Activated T-cell treated with anti-CD3 and anti-CD28 coated beads for 4 hours (primary cell): ENCODE measurements around the gene ZNF521.

Source experiments
- DNase-seq: peaks from one replicate; pipeline ENCODE4 v3.0.0-alpha.2; 2020

ZNF521 gene

DNA sequence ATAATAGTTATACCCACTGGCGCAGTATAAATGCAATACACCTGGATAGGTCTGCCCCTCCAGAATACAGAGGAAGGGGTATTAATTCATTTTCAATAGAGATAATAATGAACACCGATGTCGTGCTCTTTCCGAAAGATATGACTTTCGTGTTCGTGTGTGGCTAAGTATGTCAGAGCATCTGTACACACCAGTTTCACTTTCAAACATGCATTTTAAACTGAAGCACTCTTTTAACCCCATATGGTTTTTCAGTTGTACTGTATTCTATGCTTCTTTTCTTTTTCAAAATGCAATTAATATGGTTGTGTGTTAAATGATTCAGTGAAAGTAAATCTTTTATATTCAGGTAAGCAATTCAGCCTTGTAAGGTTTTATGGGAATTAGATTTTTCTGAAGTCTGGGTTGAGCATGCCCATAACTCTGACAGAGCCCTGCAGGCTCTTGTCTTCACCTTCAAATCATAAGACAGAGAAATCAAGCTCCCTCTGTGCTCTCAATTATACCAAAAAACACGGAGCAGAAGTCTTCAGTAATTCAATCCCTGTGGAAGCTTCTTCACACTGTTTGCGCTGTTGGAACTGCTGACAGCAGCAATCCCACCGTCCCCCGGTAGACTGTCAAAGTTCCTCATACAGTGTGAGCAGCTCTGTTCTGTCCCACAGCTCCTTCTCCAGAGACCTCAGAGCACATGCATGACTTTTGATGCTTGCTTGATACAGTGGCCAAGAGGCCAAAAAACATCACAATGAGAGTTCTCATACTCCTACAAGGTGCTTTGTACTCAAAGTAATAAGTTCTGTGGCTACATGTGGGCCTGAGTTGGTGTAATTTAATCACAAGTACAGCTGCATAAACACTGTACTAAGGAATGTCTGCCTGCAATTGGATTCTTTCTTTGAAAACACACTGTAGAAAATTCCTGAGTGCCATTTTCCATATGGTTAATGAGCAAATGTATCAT is 186.8 kb downstream of the ZNF521 start:
- DNase-seq, result no peak

DNA sequence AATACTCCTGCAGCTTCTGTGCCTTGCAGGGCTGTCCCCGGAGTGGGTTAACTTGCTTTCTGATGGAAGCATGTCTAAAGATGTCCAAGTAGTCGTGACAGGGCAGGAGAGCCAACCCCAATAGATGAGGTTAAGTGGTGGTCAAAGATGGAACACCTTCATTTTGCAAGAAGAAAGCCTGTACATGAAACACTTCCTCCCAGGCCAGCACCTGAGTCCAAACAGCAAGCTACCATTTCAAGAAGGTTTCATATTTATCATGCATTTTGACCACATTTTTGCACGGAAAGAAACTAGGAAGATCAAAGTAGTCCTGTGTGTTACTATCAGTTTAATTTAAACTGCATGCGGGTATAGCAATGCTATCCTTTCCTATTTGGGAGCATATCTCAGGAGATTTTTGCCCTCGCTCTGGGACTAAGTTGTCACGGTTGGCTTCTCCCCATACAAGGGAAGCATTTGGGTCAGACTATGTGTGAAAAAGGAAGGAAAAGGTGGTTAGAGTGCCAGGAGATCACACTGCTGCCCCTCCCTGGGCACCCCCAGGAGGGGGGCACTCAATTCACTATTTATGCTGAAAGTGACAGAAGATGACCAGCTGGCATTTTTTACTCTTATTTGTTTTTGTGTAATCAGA is 187.6 kb downstream of the ZNF521 start:
- DNase-seq, result no peak

DNA sequence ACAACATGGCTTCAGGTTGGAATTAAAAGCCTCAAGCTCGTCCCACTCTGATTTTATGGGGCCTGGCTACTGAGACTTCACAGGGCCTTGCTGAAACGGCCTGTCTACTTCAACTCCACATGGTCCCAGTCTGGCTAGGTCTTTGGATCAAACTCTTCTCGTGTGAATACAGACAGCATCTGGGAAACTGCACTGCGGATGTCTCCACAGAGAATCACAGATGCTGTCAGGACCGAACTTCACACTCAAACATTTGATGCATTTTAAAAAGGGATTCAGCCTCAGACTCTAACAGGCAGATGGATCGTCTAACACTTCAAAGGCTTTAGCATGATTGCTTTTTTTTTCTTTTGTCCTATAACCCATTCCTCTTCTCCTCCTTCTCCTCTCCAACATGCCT is 198.5 kb downstream of the ZNF521 start:
- no peak for DNase-seq

DNA sequence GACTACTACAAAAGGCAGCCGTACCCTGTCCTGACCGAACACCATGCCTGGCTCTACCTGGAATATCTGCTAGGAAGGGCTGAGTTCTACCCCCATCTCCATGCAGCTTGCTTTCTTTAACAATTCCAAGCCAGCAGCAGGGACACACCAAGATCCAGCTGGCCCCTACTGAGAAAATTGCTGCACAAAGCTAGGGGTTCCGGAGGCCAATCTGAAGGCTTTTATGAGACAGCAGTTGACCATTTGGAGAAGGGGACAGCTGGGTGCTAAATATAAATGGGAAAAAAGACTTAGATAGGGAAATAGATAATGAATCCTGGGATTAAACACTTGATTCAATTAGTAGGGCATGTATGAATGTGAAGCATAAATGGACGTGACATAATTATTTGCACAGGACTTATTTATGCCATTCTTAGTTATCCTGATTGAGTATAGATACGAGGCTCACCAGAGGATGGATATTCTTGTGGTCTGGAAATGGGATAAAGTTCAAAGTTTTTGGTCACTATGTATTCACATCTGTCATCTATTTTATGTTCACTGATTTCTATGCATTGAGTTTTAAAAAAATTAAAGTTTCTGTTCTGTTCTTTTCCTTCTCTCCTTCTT is 204.0 kb downstream of the ZNF521 start:
- DNase-seq, result no peak

DNA sequence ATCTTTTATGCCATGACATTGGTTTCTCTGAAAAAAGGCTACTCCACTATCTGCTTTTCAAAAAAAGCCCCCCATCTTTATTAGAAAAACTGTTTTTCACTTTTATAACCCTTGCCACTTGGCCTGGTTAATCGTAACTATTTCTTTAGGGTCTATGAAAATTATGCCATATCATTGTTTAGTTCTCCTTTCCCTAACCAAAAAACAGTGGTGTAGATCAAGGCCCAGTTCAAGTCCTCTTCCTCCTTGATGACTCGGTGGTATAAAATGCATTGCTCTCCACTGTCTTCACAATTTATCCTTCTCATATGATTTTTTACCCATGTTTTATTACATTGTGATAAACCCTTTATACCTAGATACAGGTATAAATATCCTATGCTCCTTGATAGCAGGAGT is 205.5 kb downstream of the ZNF521 start:
- no peak for DNase-seq

DNA sequence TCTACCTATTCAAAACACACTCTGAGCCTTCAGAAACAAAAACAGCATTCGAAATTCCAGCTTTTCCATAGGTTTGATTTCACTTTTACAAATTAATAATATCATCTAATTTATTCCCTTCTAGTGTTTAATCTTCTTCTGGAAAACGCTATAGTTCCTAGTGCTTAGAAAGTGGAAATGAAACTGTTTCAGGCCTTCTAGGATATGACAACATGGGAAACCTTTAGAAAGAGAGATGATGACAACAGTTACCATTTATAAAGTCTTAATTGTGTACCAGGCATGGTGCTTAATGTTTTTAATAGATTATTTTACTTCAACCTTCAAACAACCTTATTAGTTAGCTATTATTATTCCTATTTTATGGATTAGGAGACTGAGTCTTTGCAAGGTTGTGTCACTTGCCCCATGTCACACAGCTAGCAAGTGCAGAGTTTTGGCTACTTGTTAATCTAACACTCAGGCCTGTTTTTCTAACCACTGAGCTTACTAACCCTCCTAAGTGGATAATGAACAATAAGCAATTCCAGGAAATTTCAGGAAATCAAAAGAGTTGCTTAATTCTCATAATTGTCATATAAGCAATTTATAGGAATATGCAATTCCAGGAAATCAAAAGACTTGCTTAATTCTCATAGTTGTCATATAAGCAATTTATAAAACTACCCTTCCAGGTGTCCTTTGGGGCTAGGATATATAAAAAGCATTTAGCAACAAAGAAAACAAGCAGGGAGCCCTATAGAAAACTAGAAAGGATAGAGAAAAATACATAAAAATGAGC is 206.0 kb downstream of the ZNF521 start:
- DNase-seq, result no peak

DNA sequence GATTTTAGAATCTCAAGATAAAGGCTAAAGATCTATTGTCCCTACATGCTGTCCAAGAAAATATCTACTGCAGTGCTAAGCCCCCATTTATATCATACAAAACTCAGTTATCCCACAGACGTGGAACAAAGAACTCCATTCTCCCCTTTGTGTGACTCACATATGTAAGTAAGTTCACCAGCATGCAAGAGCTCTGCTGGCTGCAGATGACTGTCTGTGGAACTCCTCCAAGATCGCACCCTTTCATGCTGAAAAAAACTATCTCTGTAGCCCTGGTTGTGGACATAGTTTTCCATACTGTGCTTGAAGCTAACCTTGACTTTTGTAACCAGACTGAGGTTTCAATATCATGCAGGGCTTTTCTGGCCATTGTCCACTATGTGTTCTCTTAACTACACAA is 207.1 kb downstream of the ZNF521 start:
- no peak for DNase-seq

DNA sequence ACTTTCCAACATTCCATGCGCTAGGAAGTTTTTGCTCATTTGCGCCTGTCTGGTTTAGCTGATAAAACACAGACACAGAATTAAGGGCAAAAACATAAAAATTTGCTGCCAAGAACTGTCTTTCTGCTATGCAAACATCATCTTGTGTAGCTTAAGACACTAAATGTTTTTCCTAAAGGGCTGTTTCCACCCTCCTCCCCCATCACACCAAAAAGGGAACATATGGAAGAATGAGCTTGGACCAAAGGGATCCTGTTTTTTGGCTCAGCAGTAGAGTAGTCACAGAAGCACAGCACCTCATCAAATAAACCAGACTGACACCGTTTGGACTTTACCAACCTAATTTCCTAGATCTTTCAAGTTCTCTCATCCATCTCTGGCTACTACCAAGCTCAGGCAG is 210.1 kb downstream of the ZNF521 start:
- no peak for DNase-seq

DNA sequence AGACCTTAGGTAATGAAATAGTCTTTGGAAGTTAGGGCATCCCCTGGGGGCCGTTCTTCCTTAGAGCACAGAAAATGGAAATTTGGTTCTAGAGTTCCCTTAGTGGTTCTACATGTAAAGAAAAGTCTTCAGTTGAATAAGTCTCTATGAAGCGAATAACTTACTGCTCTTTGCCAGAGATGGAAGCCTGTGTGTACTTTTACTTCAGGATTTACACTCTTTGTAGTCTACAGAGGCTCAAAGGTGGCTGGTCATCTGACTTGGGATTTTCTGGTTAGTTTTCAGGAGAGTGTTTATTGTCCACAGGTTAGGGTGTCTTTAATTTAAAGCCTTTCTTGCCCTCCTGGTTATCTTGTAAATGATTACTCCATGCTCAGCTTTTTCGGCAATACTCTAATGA is 210.6 kb downstream of the ZNF521 start:
- DNase-seq, result no peak

DNA sequence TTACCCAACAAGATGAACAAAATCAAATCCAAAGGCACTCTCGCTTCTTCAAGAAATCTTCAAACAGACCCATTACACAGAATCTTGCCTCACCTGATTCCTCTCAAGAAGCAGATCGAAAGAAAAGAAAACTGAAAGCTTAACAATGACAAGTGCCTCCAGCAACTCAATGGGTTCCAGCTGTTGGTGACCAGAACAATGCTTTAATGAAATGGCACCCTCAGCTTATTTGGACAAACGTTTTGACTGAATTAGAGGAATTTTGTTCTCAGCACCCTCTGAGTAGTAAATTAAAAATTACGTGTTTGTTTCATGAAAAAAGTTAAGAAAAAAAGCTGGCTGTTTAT is 211.0 kb downstream of the ZNF521 start:
- no peak for DNase-seq

DNA sequence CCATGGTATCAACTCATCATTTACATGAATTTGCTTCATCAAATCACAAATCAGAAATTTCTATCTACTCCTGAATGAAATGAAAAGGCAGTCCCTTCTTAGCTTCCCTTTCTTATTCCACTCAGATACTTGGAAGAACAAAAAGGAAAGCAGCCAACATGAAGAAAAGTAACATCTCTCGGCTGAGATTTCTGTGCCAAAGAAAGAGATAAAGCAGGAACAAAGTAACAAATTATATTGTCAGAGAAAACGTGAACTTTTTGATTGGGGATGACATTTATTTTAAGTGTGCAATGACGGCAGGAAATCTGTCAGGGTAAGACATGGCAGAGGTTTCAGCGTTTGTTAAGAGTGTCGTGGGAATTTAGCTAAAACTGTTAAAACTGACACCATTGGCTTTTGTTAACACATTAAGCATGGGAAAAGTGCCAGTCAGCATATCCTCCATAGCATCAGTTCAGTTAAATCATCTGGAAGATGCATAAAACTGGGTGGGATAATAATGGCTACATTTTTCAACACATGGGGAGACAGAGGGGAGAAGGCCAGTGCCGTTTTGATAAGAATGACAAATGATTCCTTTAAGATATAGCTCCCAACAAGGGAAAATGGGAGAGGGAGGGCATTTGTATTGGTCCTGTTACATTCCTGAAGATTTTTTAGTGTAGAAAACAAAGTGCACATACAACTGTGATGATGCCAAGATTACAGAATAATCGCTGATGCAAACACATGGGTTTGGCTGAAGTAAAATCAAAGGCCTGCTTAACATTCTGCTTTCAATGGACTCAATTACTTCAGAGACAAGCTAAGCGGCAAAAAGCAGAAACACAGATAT is 211.6 kb downstream of the ZNF521 start:
- DNase-seq, result no peak

DNA sequence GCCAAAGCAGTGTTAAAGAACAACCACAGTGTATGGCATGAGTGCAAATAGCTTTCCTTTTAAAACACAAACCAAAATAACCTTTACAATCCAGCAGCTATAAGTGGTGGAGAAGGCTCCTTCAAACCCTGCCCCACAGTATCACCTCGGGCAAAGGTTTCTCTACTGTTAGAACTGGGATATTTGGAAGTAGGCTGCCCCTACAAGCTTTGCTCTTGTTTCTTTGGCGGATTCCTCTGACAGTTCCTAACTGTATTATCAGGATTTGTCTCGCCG is 214.8 kb downstream of the ZNF521 start:
- DNase-seq, result no peak

DNA sequence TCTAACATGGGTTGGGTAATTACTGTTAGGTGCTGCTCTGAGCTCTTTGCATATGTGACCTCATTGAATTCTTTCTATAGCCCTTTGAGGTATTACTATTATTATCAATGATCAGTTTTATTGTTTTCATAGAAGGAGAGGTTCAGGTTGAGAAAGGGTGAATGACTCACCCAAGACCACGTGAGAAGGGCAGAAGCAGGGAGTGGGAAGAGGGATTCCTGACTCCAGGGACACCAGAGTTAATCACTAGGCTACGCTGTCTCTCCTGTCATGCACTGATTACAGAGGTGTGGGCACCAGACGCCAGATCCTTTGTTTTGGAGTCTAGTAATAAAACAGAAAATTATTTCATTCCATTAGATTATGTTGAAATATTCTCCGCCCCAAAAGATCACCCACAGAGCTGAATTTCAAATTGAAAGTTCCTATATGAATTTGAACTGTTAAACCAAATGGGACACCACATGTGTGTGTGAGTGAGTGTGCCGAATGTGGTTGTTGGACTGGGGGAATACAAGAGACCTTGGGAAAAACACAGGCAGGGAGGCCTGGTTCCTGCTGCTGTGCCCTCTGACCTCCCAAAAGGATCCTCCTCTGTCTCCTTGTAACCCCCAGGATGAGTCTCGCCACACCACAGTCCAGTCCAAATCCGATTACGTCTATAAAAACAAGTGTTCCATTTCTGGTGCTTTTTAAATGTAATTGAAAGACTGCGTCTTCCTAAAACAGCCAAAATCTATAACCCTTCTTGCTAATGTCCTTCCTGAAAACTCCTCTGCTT is 215.4 kb downstream of the ZNF521 start:
- no peak for DNase-seq

DNA sequence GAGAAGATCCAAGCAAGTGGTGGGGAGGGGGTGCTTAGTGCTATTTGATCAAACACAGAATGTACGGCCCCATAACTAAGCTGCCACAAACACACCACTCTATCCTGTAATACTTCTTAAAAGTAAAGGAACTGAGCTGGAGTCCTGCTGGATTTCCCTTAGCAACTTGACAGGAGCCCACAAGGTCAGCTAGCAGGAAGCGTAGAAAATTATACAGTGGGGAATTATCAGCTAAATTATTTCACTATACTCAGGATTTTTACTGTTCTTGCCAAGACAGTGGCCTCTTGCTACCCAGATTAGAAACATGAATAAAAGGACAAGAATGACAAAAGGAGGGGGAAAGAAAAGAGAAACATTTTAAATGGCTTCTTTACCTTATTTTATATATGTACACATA is 217.1 kb downstream of the ZNF521 start:
- DNase-seq, result no peak

DNA sequence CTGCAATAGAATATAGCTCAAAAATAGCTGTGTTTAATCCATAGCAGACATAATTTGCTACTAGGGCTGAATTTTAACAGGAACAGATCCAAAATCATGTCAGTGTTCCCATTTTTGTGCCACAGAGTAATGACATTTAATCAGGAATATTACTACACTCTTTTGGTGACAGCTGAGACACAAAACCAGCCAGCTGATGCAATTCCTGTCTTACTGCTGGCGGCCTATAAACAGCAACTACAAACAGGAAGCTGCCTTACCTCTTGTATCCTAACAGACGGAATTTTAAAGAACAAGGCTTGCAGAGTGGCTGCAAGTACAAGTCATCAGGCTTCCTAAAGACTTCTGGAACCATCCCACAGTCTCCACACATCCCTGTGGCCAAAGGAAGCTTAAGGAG is 218.1 kb downstream of the ZNF521 start:
- DNase-seq, result no peak

DNA sequence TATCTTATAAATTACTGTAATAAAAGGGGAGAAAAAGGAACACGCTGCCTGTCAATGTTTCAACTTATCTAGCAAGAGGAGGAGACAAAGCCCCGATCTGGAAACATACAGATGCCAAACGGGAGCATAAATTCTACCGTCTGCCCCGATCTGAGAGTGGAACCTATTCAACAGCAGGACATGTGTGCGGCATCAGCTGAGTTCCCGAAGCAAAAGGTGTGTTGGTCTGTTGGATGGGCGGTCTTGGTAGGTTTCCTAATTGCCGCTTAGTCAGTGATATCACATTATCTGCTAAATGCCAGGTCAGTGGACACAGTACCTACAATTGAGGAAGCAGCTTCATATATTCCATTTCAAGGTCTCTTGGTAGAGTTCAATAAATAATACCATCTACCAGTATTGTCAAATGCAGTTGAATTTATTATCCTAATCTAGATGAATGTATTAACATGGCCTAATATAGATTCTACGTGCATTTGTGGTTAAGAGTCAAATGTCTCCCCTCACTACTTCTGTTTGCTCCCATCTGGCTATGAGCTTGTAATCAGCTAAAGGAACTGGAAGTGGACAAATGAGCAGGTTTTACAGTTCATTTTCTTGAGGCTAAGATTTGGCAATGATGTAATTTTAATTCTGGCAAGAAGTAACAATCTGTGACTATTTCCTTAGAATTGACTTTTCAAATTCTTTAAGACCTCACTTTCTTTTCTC is 219.0 kb downstream of the ZNF521 start:
- DNase-seq, result no peak

DNA sequence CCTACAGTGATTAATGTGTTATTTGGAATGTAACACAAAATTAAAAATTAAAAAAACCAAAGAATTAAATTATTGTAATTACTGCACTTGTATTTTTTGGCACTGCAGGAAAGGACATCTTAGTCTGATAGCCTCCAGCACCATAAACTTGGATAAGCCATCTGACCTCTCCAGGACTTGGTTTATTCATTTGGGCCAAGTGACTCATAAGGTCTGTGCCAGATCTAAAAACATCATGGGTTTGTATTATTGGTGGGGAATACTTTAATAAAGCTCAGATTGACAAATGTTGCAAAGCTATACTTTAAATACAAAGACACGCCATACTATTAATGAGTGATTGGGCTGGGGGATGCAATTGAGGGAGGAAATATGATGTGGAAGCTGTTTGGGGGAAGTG is 225.2 kb downstream of the ZNF521 start:
- no peak for DNase-seq

DNA sequence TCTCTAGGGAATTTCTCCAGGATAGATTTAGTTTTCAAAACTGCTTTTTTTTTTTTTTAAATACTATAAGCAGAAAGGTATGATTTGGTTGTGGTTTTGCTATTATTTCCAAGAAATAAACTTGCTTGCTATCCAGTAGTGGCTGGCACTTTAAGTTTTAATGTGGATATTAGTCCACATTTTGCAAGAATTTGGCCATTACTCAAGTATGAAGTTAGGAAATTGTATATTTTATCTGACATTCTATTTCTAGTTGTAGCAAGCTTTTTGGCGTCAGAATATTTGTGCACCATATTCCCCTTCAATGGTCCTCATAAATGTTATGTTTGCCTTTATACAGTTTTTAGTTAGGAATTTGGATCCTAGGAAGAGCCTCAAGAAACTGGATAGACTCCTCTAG is 226.3 kb downstream of the ZNF521 start:
- no peak for DNase-seq

DNA sequence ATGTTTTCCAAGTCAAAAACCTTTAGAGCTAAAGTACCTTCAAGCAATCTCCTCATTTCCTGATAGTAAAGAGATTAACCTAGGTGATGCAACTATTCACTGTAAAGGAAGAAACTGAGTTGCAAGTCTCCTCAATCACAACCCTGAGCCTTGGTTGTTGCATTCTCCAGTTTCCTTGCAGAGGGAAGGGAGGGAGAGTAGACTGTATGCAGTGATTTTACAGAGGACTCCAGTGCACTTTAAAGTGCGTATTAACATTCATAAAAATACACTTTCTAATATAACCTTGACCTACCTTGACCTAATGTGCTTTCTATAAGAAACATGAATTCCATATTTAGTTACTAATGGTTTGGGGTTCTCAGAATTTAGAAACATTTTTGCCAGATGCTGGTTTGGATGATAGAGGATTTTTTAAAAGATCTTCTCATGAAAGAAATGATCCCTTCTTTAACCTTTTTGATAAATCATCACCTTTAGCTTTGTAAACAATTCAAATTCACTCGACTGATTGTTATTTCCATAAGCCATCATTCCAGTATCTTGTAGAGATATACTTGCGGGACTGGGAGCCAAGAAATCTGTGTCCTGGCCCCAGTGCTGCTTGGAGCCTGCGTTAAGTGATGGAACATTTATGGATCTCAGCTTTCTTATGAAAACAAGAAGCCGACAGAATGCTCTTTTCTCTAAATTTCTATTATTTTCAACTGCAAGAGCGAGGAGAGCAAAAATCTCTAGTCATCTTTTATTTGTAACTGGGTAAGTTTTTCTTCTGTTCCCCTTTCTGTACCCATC is 228.3 kb downstream of the ZNF521 start:
- no peak for DNase-seq

DNA sequence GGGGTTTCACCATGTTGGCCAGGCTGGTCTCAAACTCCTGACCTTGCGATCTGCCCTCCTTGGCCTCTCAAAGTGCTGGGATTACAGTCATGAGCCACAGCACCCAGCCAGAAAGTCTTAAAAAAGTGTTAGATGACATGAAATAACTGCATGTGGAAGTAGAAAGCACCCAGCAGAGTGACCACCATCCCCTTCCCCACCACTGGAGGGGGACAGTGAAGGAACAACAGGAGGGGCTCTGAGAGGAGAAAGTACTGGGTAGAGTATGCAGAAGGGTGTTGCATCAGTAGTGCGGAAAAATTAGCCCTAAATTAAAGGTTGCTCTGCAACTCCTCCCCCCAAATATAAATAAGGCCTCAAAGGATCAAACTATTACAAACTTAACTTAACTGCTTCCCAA is 230.5 kb downstream of the ZNF521 start:
- no peak for DNase-seq
